Ishikawa (cell line): Measurements from ENCODE around the gene GRK5.

Source experiments
- CEBPB ChIP-seq: IDR thresholded peaks from 2 replicates; pipeline ENCODE4 v1.6.1; 2012
- CREB1 ChIP-seq: IDR thresholded peaks from 2 replicates; pipeline ENCODE4 v1.6.1; 2012; ENCODE audit warnings: low read depth
- EGR1 ChIP-seq: IDR thresholded peaks from 2 replicates; pipeline ENCODE4 v1.6.1; 2012
- EP300 ChIP-seq: IDR thresholded peaks from 2 replicates; pipeline ENCODE4 v1.6.1; 2012; ENCODE audit warnings: borderline replicate concordance
- FOXM1 ChIP-seq: IDR thresholded peaks from 2 replicates; pipeline ENCODE4 v1.6.1; 2012; ENCODE audit warnings: low read depth, borderline replicate concordance
- NFIC ChIP-seq: IDR thresholded peaks from 2 replicates; pipeline ENCODE4 v1.6.1; 2012
- RAD21 ChIP-seq: IDR thresholded peaks from 2 replicates; pipeline ENCODE4 v1.6.1; 2012; ENCODE audit warnings: low read depth
- REST ChIP-seq: IDR thresholded peaks from 2 replicates; pipeline ENCODE4 v1.6.1; 2012; ENCODE audit warnings: low read depth, mild to moderate bottlenecking
- TAF1 ChIP-seq: IDR thresholded peaks from 2 replicates; pipeline ENCODE4 v1.6.1; 2012; ENCODE audit warnings: low read depth, mild to moderate bottlenecking
- TCF12 ChIP-seq: IDR thresholded peaks from 2 replicates; pipeline ENCODE4 v1.6.1; 2012; ENCODE audit warnings: low read depth
- TEAD4 ChIP-seq: IDR thresholded peaks from 2 replicates; pipeline ENCODE4 v1.6.1; 2012
- YY1 ChIP-seq: IDR thresholded peaks from 2 replicates; pipeline ENCODE4 v1.6.1; 2012; ENCODE audit warnings: low read depth
- ZBTB7A ChIP-seq: IDR thresholded peaks from 2 replicates; pipeline ENCODE4 v1.6.1; 2012; ENCODE audit warnings: low read depth
- TF ChIP-seq, protein P1 (sequence below): IDR thresholded peaks from 2 replicates; pipeline ENCODE4 v1.6.1; 2012
- TF ChIP-seq, protein P2 (sequence below): IDR thresholded peaks from 2 replicates; pipeline ENCODE4 v1.6.1; 2012

GRK5 gene

GRCh38 chr10:119269737-119270136 is 62.4 kb downstream of the GRK5 start:
- TF ChIP-seq REST (no peak), FOXM1 (no peak), RAD21 (no peak), CEBPB (no peak), EGR1 (no peak), NFIC (no peak), ZBTB7A (no peak), CREB1 (no peak), TEAD4 (no peak), EP300 (no peak), TCF12 (no peak)
- TF ChIP-seq, protein P1, sequence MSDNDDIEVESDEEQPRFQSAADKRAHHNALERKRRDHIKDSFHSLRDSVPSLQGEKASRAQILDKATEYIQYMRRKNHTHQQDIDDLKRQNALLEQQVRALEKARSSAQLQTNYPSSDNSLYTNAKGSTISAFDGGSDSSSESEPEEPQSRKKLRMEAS = no peak

DNA sequence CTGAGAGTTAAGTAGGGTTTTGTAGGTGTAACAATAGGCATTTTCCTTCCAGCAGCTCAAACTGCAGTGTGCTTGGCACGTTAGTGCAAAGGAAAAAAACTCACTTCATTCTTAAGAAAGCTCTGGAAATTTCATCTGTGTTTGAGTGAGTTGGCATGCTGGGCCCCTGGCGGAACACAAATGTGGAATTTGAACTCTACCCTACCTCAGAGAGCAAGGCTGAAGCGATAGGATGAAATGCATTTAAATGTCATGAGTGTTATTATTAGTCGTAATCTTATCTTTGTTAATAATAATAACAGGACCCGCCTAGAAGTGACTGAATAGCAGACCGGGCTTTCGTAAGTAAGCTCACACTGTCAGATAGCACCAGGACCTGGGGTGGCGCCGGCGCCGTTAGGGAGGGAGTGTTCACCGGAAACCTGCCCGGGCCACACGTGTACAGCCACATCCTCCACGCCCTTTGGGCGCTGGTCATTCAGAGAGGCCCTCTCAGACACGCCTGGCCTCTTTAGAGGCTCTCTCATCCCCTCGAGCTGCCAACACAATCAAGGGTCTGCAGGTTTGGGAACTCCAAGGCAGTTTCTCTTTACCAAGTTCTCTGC is 63.5 kb downstream of the GRK5 start:
- no peak for TF ChIP-seq TEAD4
- no peak for TF ChIP-seq TCF12
- TF ChIP-seq FOXM1 = no peak
- TF ChIP-seq REST = no peak
- TF ChIP-seq, protein P1 = no peak
- no peak for TF ChIP-seq RAD21
- TF ChIP-seq, protein P2, sequence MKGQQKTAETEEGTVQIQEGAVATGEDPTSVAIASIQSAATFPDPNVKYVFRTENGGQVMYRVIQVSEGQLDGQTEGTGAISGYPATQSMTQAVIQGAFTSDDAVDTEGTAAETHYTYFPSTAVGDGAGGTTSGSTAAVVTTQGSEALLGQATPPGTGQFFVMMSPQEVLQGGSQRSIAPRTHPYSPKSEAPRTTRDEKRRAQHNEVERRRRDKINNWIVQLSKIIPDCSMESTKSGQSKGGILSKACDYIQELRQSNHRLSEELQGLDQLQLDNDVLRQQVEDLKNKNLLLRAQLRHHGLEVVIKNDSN = no peak
- TF ChIP-seq CEBPB = no peak
- no peak for TF ChIP-seq CREB1
- no peak for TF ChIP-seq NFIC
- no peak for TF ChIP-seq ZBTB7A
- TF ChIP-seq YY1 = no peak
- TF ChIP-seq TAF1 = no peak
- no peak for TF ChIP-seq EP300
- no peak for TF ChIP-seq EGR1

DNA sequence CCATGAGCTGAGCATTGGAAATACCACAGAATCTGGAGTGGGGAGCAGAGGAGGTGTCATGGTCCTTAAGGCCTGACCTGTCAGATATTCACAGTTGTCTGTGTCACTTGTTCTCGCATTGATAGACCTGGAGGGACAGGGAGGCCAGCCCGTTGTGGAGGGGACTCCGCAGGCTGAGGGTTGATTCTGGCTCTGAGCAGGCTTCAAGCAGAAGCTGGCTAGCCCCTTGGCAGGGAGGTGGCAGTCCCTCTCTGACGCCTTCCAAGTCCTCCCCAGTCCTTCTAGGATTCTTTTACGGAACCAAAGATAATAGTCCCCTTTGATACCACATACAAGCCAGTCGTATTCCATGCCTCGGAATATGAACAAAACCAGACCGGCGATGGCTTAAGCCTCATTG is 65.4 kb downstream of the GRK5 start:
- TF ChIP-seq TEAD4 = no peak
- TF ChIP-seq RAD21 = no peak
- no peak for TF ChIP-seq ZBTB7A
- TF ChIP-seq YY1 = no peak
- TF ChIP-seq TCF12 = no peak
- no peak for TF ChIP-seq EP300
- no peak for TF ChIP-seq REST
- no peak for TF ChIP-seq FOXM1
- TF ChIP-seq EGR1 = no peak
- TF ChIP-seq CREB1 = no peak

DNA sequence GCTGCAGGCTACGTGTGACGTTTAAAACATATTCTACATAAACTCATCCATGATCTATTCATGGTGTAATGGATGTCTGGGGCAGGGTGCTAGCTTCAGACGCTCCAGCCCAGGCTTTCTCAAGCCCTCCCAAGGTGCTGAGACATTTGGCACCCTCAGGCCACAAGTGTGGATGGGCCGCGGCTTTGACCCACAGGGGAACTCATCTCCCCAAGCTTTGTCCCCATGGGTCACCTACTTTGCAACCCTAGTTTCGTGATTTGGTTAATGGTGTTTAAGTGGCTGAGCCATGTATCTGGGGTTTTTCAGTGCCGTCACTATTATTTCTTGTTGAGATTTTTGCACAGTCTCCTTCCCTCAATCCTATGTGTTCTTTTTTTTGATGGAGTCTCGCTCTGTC is 66.0 kb downstream of the GRK5 start:
- TF ChIP-seq FOXM1 (no peak), EGR1 (no peak), REST (no peak), YY1 (no peak), CREB1 (no peak), EP300 (no peak)
- TF ChIP-seq, protein P2 = no peak
- TF ChIP-seq, protein P1 = no peak
